GM19463 (cell line): Measurements from ENCODE around the gene HOOK2.
"Not testable (repeated sequence)": the region's sequence is repeated elsewhere in the genome, so short reads cannot be mapped to it uniquely, and the experiment has no call there.

Experiments
- ATAC-seq: cut with Tn5 transposase; IDR thresholded peaks from one replicate; pipeline ENCODE4 v1.9.1; 2021; ENCODE audit warnings: mild to moderate bottlenecking, moderate library complexity; ENCODE audit not compliant: unreplicated experiment

Gene HOOK2

GRCh38 chr19:12774588-12775555, at the start of gene HOOK2:
TSS of gene HOOK2 (minus strand) at chr19:12775552. CDS start at chr19:12775449, 103 bp downstream.
- ATAC-seq, result no peak

- no peak for ATAC-seq
Observed at GRCh38 chr19:12821761-12822160, 46.4 kb upstream of the HOOK2 start.

GRCh38 chr19:12817810-12818209, 42.5 kb upstream of the HOOK2 start:
- not testable (repeated sequence) for ATAC-seq

- ATAC-seq, result not testable (repeated sequence)
Observed at GRCh38 chr19:12817188-12817587, 41.8 kb upstream of the HOOK2 start.

GRCh38 chr19:12815088-12815487, 39.7 kb upstream of the HOOK2 start:
- no peak for ATAC-seq

GRCh38 chr19:12806242-12807081, 31.1 kb upstream of the HOOK2 start, which contains the start of gene RNASEH2A:
TSS of gene RNASEH2A (plus strand) at chr19:12806584. CDS start at chr19:12806674, 90 bp downstream.
- peak; percentile 90 for ATAC-seq

- ATAC-seq, result no peak
Observed at GRCh38 chr19:12804051-12804450, 28.7 kb upstream of the HOOK2 start.

GRCh38 chr19:12802267-12803106, 27.1 kb upstream of the HOOK2 start:
- ATAC-seq, result no peak

GRCh38 chr19:12801466-12802266, 26.3 kb upstream of the HOOK2 start, which contains the start of the genes PRDX2 and THSD8:
TSS of gene PRDX2 (minus strand) at chr19:12801800. CDS start at chr19:12801261, 539 bp downstream.
TSS of gene THSD8 (plus strand) at chr19:12802069. CDS start at chr19:12802072, 3 bp downstream.
- ATAC-seq, result no peak

GRCh38 chr19:12800923-12801465, 25.6 kb upstream of the HOOK2 start:
- ATAC-seq, result no peak

- ATAC-seq, result no peak
Observed at GRCh38 chr19:12800466-12800770, 25.1 kb upstream of the HOOK2 start.

GRCh38 chr19:12799742-12800465, 24.6 kb upstream of the HOOK2 start:
- ATAC-seq, result no peak

- not testable (repeated sequence) for ATAC-seq
Observed at GRCh38 chr19:12797607-12798006, 22.3 kb upstream of the HOOK2 start.

GRCh38 chr19:12797141-12797587, 21.8 kb upstream of the HOOK2 start:
- ATAC-seq, result no peak

- ATAC-seq, result no peak
Observed at GRCh38 chr19:12796146-12797071, 21.1 kb upstream of the HOOK2 start.

GRCh38 chr19:12794971-12795381, 19.6 kb upstream of the HOOK2 start:
- ATAC-seq, result no peak

GRCh38 chr19:12794196-12794941, 19.0 kb upstream of the HOOK2 start:
- no peak for ATAC-seq
